Hepatocyte (in vitro differentiated cells): ENCODE measurements around the gene PITPNB. TPM values are rescaled to one million over a fixed set of nuclear protein-coding genes. Genes with fewer than 3 reads are reported as not detected.
A peak's percentile ranks its signal among the peaks of the same experiment; 100 is the strongest.

Experiments used
- DNase-seq: peaks from one replicate; pipeline ENCODE4 v3.0.0-alpha.2; 2016; ENCODE audit warnings: low spot score
- H2AFZ ChIP-seq: fragments of 200-600 bp; sonication (generic); 2 replicates; pipeline ENCODE4 v1.6.0; 2016; ENCODE audit warnings: antibody characterized with exemption, mild to moderate bottlenecking
- H3K27ac ChIP-seq: fragments of 200-600 bp; sonication (generic); 2 replicates; pipeline ENCODE4 v1.5.1; 2016; ENCODE audit warnings: mild to moderate bottlenecking
- H3K27me3 ChIP-seq: fragments of 200-600 bp; sonication (generic); 2 replicates; pipeline ENCODE4 v1.6.1; 2016
- H3K36me3 ChIP-seq: fragments of 200-600 bp; sonication (generic); replicated peaks from 2 replicates; pipeline ENCODE4 v1.5.1; 2016; ENCODE audit warnings: low read depth; ENCODE audit not compliant: insufficient read depth
- H3K4me1 ChIP-seq: fragments of 200-600 bp; sonication (generic); 2 replicates; pipeline ENCODE4 v1.5.1; 2016; ENCODE audit warnings: mild to moderate bottlenecking, moderate library complexity; ENCODE audit not compliant: insufficient read depth
- H3K4me2 ChIP-seq: fragments of 200-600 bp; sonication (generic); 2 replicates; pipeline ENCODE4 v1.6.0; 2016
- H3K4me3 ChIP-seq: fragments of 200-600 bp; sonication (generic); 2 replicates; pipeline ENCODE4 v1.5.1; 2016; ENCODE audit warnings: mild to moderate bottlenecking
- H3K79me2 ChIP-seq: fragments of 200-600 bp; sonication (generic); 2 replicates; pipeline ENCODE4 v1.6.0; 2017; ENCODE audit warnings: mild to moderate bottlenecking
- H3K9me2 ChIP-seq: fragments of 200-600 bp; sonication (generic); replicated peaks from 2 replicates; pipeline ENCODE4 v1.6.0; 2017; ENCODE audit warnings: mild to moderate bottlenecking; ENCODE audit not compliant: insufficient read depth
- H3K9me3 ChIP-seq: fragments of 200-600 bp; sonication (generic); 2 replicates; pipeline ENCODE4 v1.5.1; 2016; ENCODE audit warnings: low read depth, mild to moderate bottlenecking
- H4K20me1 ChIP-seq: fragments of 200-600 bp; sonication (generic); 2 replicates; pipeline ENCODE4 v1.6.0; 2016; ENCODE audit warnings: mild to moderate bottlenecking; ENCODE audit not compliant: insufficient read depth, poor library complexity, severe bottlenecking
- EZH2 ChIP-seq: fragments of 200-600 bp; sonication (generic); IDR thresholded peaks from 2 replicates; pipeline ENCODE4 v1.6.1; 2016; ENCODE audit warnings: antibody characterized with exemption, mild to moderate bottlenecking, borderline replicate concordance
- EZH2phosphoT487 ChIP-seq: fragments of 200-600 bp; sonication (generic); IDR thresholded peaks from one replicate; pipeline ENCODE4 v1.6.1; 2018; ENCODE audit warnings: antibody characterized with exemption, mild to moderate bottlenecking, low read depth, moderate library complexity; ENCODE audit not compliant: unreplicated experiment, severe bottlenecking
- WGBS: methylation state at CpG from one replicate; pipeline ENCODE4 v1.1.6; 2016; ENCODE audit warnings: low lambda C conversion rate; ENCODE audit errors: missing lambda C conversion rate; 5-methylcytosine and 5-hydroxymethylcytosine counted together
- polyA plus RNA-seq: library from polyadenylated mRNA; unstranded; fragments of >200 nt; fragmentation: Nextera tagmentation; extraction: Ambion mirVana; gene quantifications from 2 replicates; pipeline ENCODE4 v1.2.1, GENCODE V29; 2016
- total RNA-seq: library from RNA; depleted of rRNA; stranded (reverse); fragments of >200 nt; gene quantifications from 2 replicates; pipeline ENCODE4 v1.2.3, GENCODE V29; 2014
- TF ChIP-seq, protein P1 (sequence below): fragments of 200-600 bp; sonication (generic); IDR thresholded peaks from 2 replicates; pipeline ENCODE4 v1.5.1; 2016; ENCODE audit warnings: antibody characterized with exemption, mild to moderate bottlenecking; ENCODE audit not compliant: poor library complexity

PITPNB gene
- total and polyA plus RNA-seq, 2 experiments from 2014 or later, result 38.7 to 49.3 TPM

DNA sequence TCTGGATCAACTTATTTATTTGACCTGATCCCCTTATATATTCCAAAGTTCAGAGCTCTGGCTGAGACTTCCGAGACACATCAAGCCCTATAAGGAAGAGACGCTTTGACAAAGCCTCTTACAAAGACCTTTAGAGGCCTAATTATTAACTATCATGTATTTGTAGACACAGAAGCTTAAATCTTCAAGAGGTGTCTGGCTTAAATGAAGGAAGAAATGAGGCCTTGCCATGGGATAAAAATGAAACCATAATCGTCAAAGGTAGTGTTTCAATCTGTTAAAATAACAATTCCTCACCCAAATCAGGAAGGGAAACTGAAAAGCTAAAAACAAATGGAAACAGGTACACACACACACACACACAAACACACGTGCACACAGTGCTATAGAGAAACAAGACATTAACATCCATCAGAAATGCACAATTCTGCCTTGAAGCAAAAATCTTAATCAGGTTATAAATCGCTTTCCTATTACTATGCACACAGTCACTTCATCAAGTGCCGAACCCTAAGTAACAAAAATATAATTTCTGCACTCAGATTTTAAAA, 50.2 kb downstream of the PITPNB start:
- peak; percentile 32 for DNase-seq
- WGBS, result 68% methylated on average over 6 of the region's 6 CpGs
- Histone ChIP-seq H3K27ac (peak overlapping the region; percentile 92), H3K79me2 (peaks cover 11% of the 10 kb centered on the region), H3K27me3 (no peaks in the 10 kb centered on the region), H3K36me3 (no peaks in the 10 kb centered on the region), H2AFZ (no peak overlapping the region), H3K9me2 (no peaks in the 10 kb centered on the region), H3K4me1 (peaks cover 78% of the 10 kb centered on the region), H3K4me3 (no peak overlapping the region), H4K20me1 (no peaks in the 10 kb centered on the region), H3K4me2 (peak overlapping the region; percentile 61), H3K9me3 (no peaks in the 10 kb centered on the region)
- TF ChIP-seq EZH2, result no peak
- no peak for TF ChIP-seq EZH2phosphoT487
- TF ChIP-seq, protein P1, sequence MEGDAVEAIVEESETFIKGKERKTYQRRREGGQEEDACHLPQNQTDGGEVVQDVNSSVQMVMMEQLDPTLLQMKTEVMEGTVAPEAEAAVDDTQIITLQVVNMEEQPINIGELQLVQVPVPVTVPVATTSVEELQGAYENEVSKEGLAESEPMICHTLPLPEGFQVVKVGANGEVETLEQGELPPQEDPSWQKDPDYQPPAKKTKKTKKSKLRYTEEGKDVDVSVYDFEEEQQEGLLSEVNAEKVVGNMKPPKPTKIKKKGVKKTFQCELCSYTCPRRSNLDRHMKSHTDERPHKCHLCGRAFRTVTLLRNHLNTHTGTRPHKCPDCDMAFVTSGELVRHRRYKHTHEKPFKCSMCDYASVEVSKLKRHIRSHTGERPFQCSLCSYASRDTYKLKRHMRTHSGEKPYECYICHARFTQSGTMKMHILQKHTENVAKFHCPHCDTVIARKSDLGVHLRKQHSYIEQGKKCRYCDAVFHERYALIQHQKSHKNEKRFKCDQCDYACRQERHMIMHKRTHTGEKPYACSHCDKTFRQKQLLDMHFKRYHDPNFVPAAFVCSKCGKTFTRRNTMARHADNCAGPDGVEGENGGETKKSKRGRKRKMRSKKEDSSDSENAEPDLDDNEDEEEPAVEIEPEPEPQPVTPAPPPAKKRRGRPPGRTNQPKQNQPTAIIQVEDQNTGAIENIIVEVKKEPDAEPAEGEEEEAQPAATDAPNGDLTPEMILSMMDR, result no peak

GRCh38 chr22:27867953-27868731, 50.9 kb downstream of the PITPNB start:
- H3K4me1 ChIP-seq, result peaks cover 84% of the 10 kb centered on the region

DNA sequence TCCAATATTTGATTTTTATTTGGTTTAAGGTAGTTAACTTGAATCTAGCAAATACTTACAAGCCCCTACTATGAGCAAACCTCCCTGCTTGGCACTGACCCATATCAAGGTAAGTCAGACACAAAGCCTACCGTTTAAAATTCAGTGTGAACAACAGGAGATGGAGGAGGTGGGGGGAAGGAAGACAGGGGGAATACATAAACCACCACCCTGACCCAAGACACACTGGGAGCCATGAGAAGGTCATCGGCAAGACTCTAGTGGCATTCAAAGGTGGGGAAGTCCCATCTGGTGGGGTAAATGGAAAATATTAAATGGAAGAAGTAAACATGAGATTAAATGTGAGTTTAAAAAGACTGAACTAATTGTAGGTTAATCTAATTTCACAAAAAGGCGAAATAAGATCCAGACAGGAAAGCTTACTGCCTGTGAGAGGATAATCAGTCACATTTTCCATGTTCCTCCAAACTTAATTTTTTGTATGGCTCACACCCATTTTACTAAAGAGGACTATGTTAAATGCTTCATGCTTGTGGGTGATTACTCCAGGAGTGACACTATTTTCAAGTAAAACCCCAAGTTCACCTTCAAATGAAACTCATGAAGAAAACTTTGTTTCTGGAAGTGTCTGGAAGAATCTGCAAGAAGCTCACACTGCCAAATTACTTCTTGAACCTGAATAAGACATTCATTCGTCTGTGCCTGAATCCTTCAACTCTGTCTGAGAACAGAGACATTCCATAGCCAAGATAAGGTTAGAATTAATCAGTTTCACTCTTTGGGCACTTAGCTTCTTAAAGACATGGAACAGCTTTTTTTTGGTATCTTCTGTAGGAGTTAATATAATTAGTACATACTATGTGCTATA, 51.7 kb downstream of the PITPNB start:
- Histone ChIP-seq H4K20me1 (no peaks in the 10 kb centered on the region), H3K4me3 (no peak overlapping the region), H3K36me3 (no peaks in the 10 kb centered on the region), H2AFZ (no peak overlapping the region), H3K27me3 (no peaks in the 10 kb centered on the region), H3K9me2 (no peaks in the 10 kb centered on the region), H3K4me2 (peak overlapping the region; percentile 61), H3K9me3 (no peaks in the 10 kb centered on the region), H3K79me2 (peaks cover 17% of the 10 kb centered on the region), H3K4me1 (peaks cover 91% of the 10 kb centered on the region), H3K27ac (peak overlapping the region; percentile 92)
- DNase-seq, result no peak
- TF ChIP-seq EZH2phosphoT487, result no peak
- no peak for TF ChIP-seq EZH2
- TF ChIP-seq, protein P1, result no peak
- WGBS, result 59% methylated on average over 4 of the region's 4 CpGs

More at GRCh38 chr22:27867953-27868731, 50.9 kb downstream of the PITPNB start:
- no peak for TF ChIP-seq EZH2phosphoT487
- TF ChIP-seq EZH2, result no peak
- TF ChIP-seq, protein P1, result no peak
- 74% methylated on average over 5 of the region's 5 CpGs for WGBS
- Histone ChIP-seq H3K27me3 (no peaks in the 10 kb centered on the region), H2AFZ (no peak overlapping the region), H3K36me3 (no peaks in the 10 kb centered on the region), H3K4me2 (peak overlapping the region; percentile 61), H3K79me2 (peaks cover 12% of the 10 kb centered on the region), H3K27ac (peak overlapping the region; percentile 92), H3K9me2 (no peaks in the 10 kb centered on the region), H3K9me3 (no peaks in the 10 kb centered on the region), H4K20me1 (no peaks in the 10 kb centered on the region), H3K4me3 (no peak overlapping the region)
- no peak for DNase-seq
